IPS DF 4.7 (cell line): ENCODE measurements around the gene KLK4.

Source experiments
- DNase-seq: peaks from one replicate; pipeline ENCODE4 v3.0.0-alpha.2; 2013; ENCODE audit warnings: low spot score; ENCODE audit errors: extremely low read depth

The KLK4 gene

DNA sequence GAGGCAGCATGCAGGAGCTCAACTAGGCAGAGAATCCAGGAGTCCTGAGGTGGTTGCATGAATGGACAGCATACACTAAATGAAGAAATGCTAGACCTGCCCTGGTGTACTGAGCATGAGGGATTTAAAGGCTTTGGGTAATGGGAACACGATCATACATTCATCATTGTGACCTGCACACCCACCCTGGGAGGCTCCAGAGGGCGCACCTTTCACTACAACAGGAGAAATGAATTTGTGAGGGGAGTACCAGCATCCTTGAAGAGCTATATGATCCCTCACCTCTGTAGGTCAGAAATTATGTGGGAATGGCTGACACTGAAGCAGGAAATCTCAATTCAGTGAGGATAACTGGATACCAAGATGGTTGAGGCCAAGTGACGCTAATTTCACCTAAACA is 29.0 kb downstream of the KLK4 start:
- no peak for DNase-seq

DNA sequence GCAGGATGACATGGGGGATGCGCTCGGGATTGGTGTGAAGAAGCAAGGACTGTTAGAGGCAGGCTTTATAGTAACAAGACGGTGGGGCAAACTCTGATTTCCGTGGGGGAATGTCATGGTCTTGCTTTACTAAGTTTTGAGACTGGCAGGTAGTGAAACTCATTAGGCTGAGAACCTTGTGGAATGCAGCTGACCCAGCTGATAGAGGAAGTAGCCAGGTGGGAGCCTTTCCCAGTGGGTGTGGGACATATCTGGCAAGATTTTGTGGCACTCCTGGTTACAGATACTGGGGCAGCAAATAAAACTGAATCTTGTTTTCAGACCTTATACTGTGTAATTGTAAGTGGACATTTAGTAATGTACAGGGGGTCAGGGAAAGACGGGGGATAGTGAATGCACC is 31.0 kb downstream of the KLK4 start:
- DNase-seq, result no peak

DNA sequence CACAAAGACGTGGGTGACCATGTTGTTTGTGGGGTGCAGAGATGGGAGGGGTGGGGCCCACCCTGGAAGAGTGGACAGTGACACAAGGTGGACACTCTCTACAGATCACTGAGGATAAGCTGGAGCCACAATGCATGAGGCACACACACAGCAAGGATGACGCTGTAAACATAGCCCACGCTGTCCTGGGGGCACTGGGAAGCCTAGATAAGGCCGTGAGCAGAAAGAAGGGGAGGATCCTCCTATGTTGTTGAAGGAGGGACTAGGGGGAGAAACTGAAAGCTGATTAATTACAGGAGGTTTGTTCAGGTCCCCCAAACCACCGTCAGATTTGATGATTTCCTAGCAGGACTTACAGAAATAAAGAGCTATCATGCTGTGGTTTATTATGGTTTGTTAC is 32.3 kb downstream of the KLK4 start:
- DNase-seq, result no peak

DNA sequence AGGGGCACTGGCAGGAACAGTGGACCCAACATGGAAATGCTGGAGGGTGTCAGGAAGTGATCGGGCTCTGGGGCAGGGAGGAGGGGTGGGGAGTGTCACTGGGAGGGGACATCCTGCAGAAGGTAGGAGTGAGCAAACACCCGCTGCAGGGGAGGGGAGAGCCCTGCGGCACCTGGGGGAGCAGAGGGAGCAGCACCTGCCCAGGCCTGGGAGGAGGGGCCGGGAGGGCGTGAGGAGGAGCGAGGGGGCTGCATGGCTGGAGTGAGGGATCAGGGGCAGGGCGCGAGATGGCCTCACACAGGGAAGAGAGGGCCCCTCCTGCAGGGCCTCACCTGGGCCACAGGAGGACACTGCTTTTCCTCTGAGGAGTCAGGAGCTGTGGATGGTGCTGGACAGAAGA is 33.9 kb downstream of the KLK4 start:
- DNase-seq, result no peak

DNA sequence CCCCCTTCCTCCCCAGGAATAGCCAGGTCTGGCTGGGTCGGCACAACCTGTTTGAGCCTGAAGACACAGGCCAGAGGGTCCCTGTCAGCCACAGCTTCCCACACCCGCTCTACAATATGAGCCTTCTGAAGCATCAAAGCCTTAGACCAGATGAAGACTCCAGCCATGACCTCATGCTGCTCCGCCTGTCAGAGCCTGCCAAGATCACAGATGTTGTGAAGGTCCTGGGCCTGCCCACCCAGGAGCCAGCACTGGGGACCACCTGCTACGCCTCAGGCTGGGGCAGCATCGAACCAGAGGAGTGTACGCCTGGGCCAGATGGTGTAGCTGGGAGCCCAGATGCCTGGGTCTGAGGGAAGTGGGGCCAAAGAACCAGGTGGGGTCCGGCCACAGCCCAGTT is 34.7 kb downstream of the KLK4 start:
- no peak for DNase-seq

DNA sequence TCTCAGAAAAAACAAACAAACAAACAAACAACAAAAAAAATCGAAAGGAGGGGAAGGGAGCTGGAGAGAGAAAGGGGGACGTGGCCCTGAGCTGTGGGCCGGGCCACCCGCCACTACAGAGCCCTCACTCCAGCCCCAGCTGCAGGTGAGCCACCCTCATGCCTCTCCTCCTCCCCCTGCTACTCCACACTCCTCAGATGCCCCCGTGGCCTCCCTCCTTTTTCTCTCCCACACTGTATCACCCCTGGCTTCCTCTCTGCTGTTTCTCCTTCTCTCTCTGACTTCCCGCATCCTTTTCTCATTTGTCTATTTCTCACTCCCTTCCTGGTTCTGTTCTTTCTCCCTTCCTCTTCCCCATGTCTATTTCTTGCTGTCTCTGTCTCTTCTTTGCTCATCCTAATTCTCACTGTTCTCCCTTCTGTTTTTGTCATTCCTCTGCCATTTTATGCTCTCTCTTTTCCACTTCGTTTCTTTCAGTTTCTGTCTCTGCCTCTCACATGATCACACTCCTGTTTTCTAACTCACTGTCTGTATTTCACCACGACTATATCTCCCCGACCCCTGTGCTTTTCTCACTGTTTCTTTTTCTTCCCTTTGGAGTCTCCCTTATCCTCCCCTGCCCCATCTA is 35.3 kb downstream of the KLK4 start:
- DNase-seq, result no peak

DNA sequence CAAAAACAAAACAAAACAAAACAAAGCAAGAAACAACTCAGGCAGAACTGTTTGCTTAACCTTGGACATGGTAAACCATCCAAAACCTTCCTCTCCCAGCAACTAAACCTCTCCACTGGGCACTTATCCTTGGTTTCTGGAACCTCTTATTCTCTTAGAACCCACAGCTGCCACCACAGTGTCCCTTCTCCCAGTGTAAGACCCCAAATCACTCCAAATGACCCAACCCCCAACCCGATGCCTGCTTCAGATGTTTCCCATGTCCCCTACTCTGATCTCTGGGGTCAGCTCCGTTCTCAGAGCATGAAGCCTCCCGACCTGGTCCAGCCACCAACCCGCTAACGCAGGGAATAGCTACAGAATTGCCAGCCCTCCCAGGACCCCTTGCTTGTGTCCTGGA is 37.0 kb downstream of the KLK4 start:
- no peak for DNase-seq

DNA sequence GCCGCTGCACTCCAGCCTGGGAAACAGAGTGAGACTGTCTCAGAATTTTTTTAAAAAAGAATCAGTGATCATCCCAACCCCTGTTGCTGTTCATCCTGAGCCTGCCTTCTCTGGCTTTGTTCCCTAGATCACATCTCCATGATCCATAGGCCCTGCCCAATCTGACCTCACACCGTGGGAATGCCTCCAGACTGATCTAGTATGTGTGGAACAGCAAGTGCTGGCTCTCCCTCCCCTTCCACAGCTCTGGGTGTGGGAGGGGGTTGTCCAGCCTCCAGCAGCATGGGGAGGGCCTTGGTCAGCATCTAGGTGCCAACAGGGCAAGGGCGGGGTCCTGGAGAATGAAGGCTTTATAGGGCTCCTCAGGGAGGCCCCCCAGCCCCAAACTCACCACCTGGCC is 38.1 kb downstream of the KLK4 start, which contains the start of gene KLK2:
Gene KLK2, plus strand, starts transcription at position 384 of the 400 bp plus-strand sequence. CDS start 35 bp downstream, outside the sequence.
- no peak for DNase-seq

DNA sequence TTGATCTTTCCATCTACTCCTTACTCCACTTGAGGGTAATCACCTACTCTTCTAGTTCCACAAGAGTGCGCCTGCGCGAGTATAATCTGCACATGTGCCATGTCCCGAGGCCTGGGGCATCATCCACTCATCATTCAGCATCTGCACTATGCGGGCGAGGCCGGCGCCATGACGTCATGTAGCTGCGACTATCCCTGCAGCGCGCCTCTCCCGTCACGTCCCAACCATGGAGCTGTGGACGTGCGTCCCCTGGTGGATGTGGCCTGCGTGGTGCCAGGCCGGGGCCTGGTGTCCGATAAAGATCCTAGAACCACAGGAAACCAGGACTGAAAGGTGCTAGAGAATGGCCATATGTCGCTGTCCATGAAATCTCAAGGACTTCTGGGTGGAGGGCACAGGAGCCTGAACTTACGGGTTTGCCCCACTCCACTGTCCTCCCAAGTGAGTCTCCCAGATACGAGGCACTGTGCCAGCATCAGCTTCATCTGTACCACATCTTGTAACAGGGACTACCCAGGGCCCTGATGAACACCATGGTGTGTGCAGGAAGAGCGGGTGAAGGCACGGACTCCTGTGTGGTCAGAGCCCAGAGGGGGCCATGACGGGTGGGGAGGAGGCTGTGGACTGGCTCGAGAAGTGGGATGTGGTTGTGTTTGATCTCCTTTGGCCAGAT is 40.6 kb downstream of the KLK4 start:
- DNase-seq, result no peak

DNA sequence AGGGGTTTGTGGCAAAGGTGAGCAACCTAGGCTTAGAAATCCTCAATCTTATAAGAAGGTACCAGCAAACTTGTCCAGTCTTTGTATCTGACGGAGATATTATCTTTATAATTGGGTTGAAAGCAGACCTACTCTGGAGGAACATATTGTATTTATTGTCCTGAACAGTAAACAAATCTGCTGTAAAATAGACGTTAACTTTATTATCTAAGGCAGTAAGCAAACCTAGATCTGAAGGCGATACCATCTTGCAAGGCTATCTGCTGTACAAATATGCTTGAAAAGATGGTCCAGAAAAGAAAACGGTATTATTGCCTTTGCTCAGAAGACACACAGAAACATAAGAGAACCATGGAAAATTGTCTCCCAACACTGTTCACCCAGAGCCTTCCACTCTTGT is 41.7 kb downstream of the KLK4 start:
- no peak for DNase-seq

DNA sequence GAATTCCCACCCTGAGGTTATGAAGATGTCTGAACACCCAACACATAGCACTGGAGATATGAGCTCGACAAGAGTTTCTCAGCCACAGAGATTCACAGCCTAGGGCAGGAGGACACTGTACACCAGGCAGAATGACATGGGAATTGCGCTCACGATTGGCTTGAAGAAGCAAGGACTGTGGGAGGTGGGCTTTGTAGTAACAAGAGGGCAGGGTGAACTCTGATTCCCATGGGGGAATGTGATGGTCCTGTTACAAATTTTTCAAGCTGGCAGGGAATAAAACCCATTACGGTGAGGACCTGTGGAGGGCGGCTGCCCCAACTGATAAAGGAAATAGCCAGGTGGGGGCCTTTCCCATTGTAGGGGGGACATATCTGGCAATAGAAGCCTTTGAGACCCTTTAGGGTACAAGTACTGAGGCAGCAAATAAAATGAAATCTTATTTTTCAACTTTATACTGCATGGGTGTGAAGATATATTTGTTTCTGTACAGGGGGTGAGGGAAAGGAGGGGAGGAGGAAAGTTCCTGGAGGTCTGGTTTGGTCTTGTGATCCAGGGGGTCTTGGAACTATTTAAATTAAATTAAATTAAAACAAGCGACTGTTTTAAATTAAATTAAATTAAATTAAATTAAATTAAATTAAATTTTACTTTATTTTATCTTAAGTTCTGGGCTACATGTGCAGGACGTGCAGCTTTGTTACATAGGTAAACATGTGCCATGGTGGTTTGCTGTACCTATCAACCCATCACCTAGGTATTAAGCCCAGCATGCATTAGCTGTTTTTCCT is 49.5 kb downstream of the KLK4 start:
- no peak for DNase-seq

DNA sequence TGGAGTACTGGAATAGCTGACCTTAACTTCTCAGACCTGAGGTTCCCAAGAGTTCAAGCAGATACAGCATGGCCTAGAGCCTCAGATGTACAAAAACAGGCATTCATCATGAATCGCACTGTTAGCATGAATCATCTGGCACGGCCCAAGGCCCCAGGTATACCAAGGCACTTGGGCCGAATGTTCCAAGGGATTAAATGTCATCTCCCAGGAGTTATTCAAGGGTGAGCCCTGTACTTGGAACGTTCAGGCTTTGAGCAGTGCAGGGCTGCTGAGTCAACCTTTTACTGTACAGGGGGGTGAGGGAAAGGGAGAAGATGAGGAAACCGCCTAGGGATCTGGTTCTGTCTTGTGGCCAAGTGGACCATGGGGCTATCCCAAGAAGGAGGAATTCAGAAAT is 50.2 kb downstream of the KLK4 start:
- no peak for DNase-seq

DNA sequence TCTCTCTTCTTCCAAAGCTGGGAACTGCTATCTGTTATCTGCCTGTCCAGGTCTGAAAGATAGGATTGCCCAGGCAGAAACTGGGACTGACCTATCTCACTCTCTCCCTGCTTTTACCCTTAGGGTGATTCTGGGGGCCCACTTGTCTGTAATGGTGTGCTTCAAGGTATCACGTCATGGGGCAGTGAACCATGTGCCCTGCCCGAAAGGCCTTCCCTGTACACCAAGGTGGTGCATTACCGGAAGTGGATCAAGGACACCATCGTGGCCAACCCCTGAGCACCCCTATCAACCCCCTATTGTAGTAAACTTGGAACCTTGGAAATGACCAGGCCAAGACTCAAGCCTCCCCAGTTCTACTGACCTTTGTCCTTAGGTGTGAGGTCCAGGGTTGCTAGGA is 51.3 kb downstream of the KLK4 start:
- no peak for DNase-seq

DNA sequence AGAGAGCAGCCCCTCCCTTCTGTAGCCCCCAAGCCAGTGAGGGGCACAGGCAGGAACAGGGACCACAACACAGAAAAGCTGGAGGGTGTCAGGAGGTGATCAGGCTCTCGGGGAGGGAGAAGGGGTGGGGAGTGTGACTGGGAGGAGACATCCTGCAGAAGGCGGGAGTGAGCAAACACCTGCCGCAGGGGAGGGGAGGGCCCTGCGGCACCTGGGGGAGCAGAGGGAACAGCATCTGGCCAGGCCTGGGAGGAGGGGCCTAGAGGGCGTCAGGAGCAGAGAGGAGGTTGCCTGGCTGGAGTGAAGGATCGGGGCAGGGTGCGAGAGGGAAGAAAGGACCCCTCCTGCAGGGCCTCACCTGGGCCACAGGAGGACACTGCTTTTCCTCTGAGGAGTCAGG is 52.3 kb downstream of the KLK4 start:
- no peak for DNase-seq

DNA sequence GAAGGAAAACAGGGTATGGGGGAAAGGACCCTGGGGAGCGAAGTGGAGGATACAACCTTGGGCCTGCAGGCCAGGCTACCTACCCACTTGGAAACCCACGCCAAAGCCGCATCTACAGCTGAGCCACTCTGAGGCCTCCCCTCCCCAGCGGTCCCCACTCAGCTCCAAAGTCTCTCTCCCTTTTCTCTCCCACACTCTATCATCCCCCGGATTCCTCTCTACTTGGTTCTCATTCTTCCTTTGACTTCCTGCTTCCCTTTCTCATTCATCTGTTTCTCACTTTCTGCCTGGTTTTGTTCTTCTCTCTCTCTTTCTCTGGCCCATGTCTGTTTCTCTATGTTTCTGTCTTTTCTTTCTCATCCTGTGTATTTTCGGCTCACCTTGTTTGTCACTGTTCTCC is 53.8 kb downstream of the KLK4 start:
- DNase-seq, result no peak
